Endothelial cell of umbilical vein (primary cell): ENCODE data around the gene SELENON. TPM values are rescaled to one million over a fixed set of nuclear protein-coding genes. Genes with fewer than 3 reads are reported as not detected.

Source experiments
- BruUV-seq: library from RNA; stranded (reverse); fragments of 400-500 nt; replicated peaks from 2 replicates; lab custom pipeline; 2021; lab: Mats Ljungman, UMichigan
- CTCF ChIA-PET: fragments of 300-600, 350-600 bp; sonication (Branson Sonifier 250); formaldehyde crosslinking; loops from one replicate; lab custom pipeline; 2021; ENCODE audit warnings: antibody characterized with exemption, inconsistent platforms; lab: Charles Lee
- POLR2A ChIA-PET: fragments of 300-600, 350-600 bp; sonication (Branson Sonifier 250); formaldehyde crosslinking; loops from one replicate; lab custom pipeline; 2021; ENCODE audit warnings: antibody characterized with exemption, inconsistent platforms; lab: Charles Lee
- DNase-seq: peaks from one replicate; pipeline ENCODE4 v3.0.0-alpha.2; 2011; ENCODE audit warnings: low read depth, low spot score
- FAIRE-seq: peaks from 2 replicates; lab custom pipeline; 2011; peaks lifted over from hg19 to GRCh38; lab: Jason Lieb, UNC
- H2AFZ ChIP-seq: 2 replicates; pipeline ENCODE4 v1.6.0; 2012; ENCODE audit warnings: low read depth, low read length, control low read depth, inconsistent platforms
- H3K27ac ChIP-seq: 2 replicates; pipeline ENCODE4 v1.5.1; 2011; ENCODE audit warnings: low read depth, mild to moderate bottlenecking, control low read depth, low read length, moderate library complexity; ENCODE audit not compliant: insufficient read depth
- H3K27me3 ChIP-seq, 2 experiments: 2 replicates each; pipeline versions ENCODE4 v1.6.0 to v1.6.1; 2011; ENCODE audit warnings: low read length in 2 of 2, mixed read lengths in 1 of 2; ENCODE audit not compliant: control insufficient read depth in 2 of 2, insufficient read depth in 2 of 2
- H3K36me3 ChIP-seq, 2 experiments: 2 replicates in 1 of 2; 3 replicates in 1 of 2; pipeline ENCODE4 v1.5.1; 2011; ENCODE audit warnings: low read length in 2 of 2, mild to moderate bottlenecking in 1 of 2, moderate library complexity in 1 of 2; ENCODE audit not compliant: control insufficient read depth in 2 of 2, insufficient read depth in 2 of 2; ENCODE audit errors: extremely low read depth in 1 of 2
- H3K4me1 ChIP-seq: 3 replicates; pipeline ENCODE4 v1.5.1; 2011; ENCODE audit warnings: mild to moderate bottlenecking, low read length; ENCODE audit not compliant: control insufficient read depth, insufficient read depth; ENCODE audit errors: extremely low read depth
- H3K4me2 ChIP-seq: 2 replicates; pipeline ENCODE4 v1.6.1; 2011; ENCODE audit warnings: low read length, control low read depth, mixed read lengths; ENCODE audit not compliant: insufficient read depth
- H3K4me3 ChIP-seq, 3 experiments: fragments of 200-600 bp in 1 of 3; sonication (generic), shearing (Covaris generic) in 1 of 3; replicated peaks in 1 of 3; 2 replicates each; pipeline ENCODE4 v1.5.1; 2011 to 2016; ENCODE audit warnings: control low read depth in 3 of 3, low read length in 3 of 3, mild to moderate bottlenecking in 2 of 3, inconsistent platforms in 1 of 3, low read depth in 1 of 3, moderate library complexity in 1 of 3; ENCODE audit not compliant: insufficient read depth in 1 of 3
- H3K79me2 ChIP-seq: 2 replicates; pipeline ENCODE4 v1.6.0; 2012; ENCODE audit warnings: low read length, inconsistent platforms; ENCODE audit not compliant: control insufficient read depth, insufficient read depth
- H3K9ac ChIP-seq: replicated peaks from 2 replicates; pipeline ENCODE3; 2011; ENCODE audit warnings: low read length, control low read depth; ENCODE audit not compliant: insufficient read depth; ENCODE audit errors: extremely low read depth
- H3K9me1 ChIP-seq: replicated peaks from 3 replicates; pipeline ENCODE4 v1.6.0; 2011; ENCODE audit warnings: mild to moderate bottlenecking, low read length; ENCODE audit not compliant: control insufficient read depth, insufficient read depth; ENCODE audit errors: extremely low read depth
- H3K9me3 ChIP-seq: replicated peaks from 2 replicates; pipeline ENCODE4 v1.5.1; 2012; ENCODE audit warnings: low read length, inconsistent platforms; ENCODE audit not compliant: control insufficient read depth, insufficient read depth
- H4K20me1 ChIP-seq: replicated peaks from 2 replicates; pipeline ENCODE3; 2011; ENCODE audit warnings: mild to moderate bottlenecking, low read length; ENCODE audit not compliant: control insufficient read depth, insufficient read depth; ENCODE audit errors: extremely low read depth
- CTCF ChIP-seq, 2 donors: IDR thresholded peaks; 1 replicate in 1 of 2; 2 replicates in 1 of 2; pipeline ENCODE4 v1.5.1; 2011; ENCODE audit warnings: low read length in 2 of 2, mild to moderate bottlenecking in 2 of 2, moderate library complexity in 2 of 2, control low read depth in 1 of 2, inconsistent platforms in 1 of 2, low read depth in 1 of 2; ENCODE audit not compliant: insufficient read depth in 1 of 2; ENCODE audit errors: extremely low read depth in 1 of 2
- EZH2 ChIP-seq: IDR thresholded peaks from 2 replicates; pipeline ENCODE4 v1.6.1; 2012; ENCODE audit warnings: borderline replicate concordance, low read depth, mild to moderate bottlenecking, moderate library complexity, low read length, inconsistent platforms; ENCODE audit not compliant: severe bottlenecking
- FOS ChIP-seq: IDR thresholded peaks from 2 replicates; pipeline ENCODE4 v1.6.1; 2011; ENCODE audit warnings: mild to moderate bottlenecking, low read length, moderate library complexity, borderline replicate concordance; ENCODE audit not compliant: insufficient read depth
- GATA2 ChIP-seq: IDR thresholded peaks from 2 replicates; pipeline ENCODE4 v1.7.0; 2011; ENCODE audit warnings: low read depth, mild to moderate bottlenecking, moderate library complexity, mixed read lengths, low read length; ENCODE audit not compliant: insufficient read length, insufficient read depth
- JUN ChIP-seq: IDR thresholded peaks from 2 replicates; pipeline ENCODE4 v1.6.1; 2011; ENCODE audit warnings: borderline replicate concordance, low read depth; ENCODE audit not compliant: insufficient read length, insufficient read depth
- MYC ChIP-seq: IDR thresholded peaks from one replicate; pipeline ENCODE4 v1.6.1; 2011; ENCODE audit warnings: mild to moderate bottlenecking, low read depth, low read length
- POLR2A ChIP-seq: IDR thresholded peaks from 2 replicates; pipeline ENCODE4 v1.6.1; 2012; ENCODE audit warnings: low read depth, mild to moderate bottlenecking, control low read depth, low read length
- POLR2AphosphoS5 ChIP-seq: IDR thresholded peaks from 2 replicates; pipeline ENCODE4 v1.6.1; 2012; ENCODE audit warnings: low read depth, mild to moderate bottlenecking, control low read depth, low read length, moderate library complexity; ENCODE audit not compliant: insufficient read depth
- dilution Hi-C: fragments of 300-500 bp; cut with MboI; formaldehyde crosslinking; loops from one replicate; pipeline ENCODE4 v1.15.0; 2019; ENCODE audit warnings: low sequenced_read_pairs; ENCODE audit not compliant: extremely low pct_ligation_motif_present
- intact Hi-C: fragments of 100-400 bp; cut with micrococcal nuclease; formaldehyde crosslinking; loops from one replicate; pipeline ENCODE4 v1.10.0; 2022
- polyA plus RNA-seq, 4 experiments: library from polyadenylated mRNA; depleted of rRNA in 3 of 4; stranded (reverse) in 3 of 4; unstranded in 1 of 4; fragments of >200 nt; gene quantifications; 2 replicates each; pipeline versions ENCODE4 v1.2.1 to v1.2.3, GENCODE V29; 2011 to 2012; ENCODE audit warnings: missing spikeins in 1 of 4
- total RNA-seq: library from RNA; stranded (reverse); gene quantifications from 2 replicates; pipeline ENCODE4 v1.2.3, GENCODE V29; 2021
- TF ChIP-seq, protein P1 (sequence below): IDR thresholded peaks from 2 replicates; pipeline ENCODE4 v1.6.1; 2011; ENCODE audit not compliant: insufficient read depth, insufficient read length

SELENON gene
- total and polyA plus RNA-seq, 2 donors (not counting 3 experiments of a cell fraction or from before 2014, with no cell fraction given): 117 to 182 TPM

GRCh38 chr1:25821630-25822091 lies 21.7 kb downstream of the SELENON start:
- Histone ChIP-seq H3K9me3 (no peaks in the 10 kb centered on the region), H3K36me3 (peaks cover 0 to 8% of the 10 kb centered on the region in 2 experiments), H3K27me3 (no peaks in the 10 kb centered on the region), H3K27ac (no peak overlapping the region), H3K79me2 (peaks cover 9% of the 10 kb centered on the region), H3K4me2 (no peak overlapping the region), H3K4me1 (peaks cover 14% of the 10 kb centered on the region), H2AFZ (no peak overlapping the region), H4K20me1 (no peaks in the 10 kb centered on the region), H3K4me3 (no peak overlapping the region), H3K9ac (no peak overlapping the region), H3K9me1 (no peaks in the 10 kb centered on the region)
- no TSS peak for BruUV-seq
- POLR2A ChIA-PET: interaction anchor here (0.7 kb wide), 1 partner anchor 505 kb away, joined by 3 read pairs; no protein-coding TSS in a partner anchor
- no peak for FAIRE-seq
- CTCF ChIA-PET: no interaction called here
- intact Hi-C loops: no loop called here
- TF ChIP-seq MYC: no peak
- dilution Hi-C loops: no loop called here
- no peak for DNase-seq

GRCh38 chr1:25825605-25826004 lies 25.6 kb downstream of the SELENON start:
- no peak for FAIRE-seq
- no peaks in the 10 kb centered on the region for H3K27me3 ChIP-seq
- no peak overlapping the region for H3K4me2 ChIP-seq
- H4K20me1 ChIP-seq: no peaks in the 10 kb centered on the region
- intact Hi-C loops (no loop called here), dilution Hi-C loops (no loop called here)
- H3K36me3 ChIP-seq: peaks cover 4 to 25% of the 10 kb centered on the region in 2 experiments
- no peak overlapping the region for H3K9ac ChIP-seq
- no peak for TF ChIP-seq MYC
- TF ChIP-seq CTCF (IDR thresholded peaks at IDR 0.05; ENCODE audit: extremely low read depth in 1 of 2, insufficient read depth in 1 of 2, low read depth in 1 of 2, low read length in 2 of 2): no peak
- TF ChIP-seq POLR2A: no peak
- TF ChIP-seq EZH2: no peak
- TF ChIP-seq JUN: no peak
- no peak for TF ChIP-seq GATA2
- no peak for TF ChIP-seq POLR2AphosphoS5
- TF ChIP-seq, protein P1, sequence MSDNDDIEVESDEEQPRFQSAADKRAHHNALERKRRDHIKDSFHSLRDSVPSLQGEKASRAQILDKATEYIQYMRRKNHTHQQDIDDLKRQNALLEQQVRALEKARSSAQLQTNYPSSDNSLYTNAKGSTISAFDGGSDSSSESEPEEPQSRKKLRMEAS: no peak
- TF ChIP-seq FOS: no peak
- peaks cover 9% of the 10 kb centered on the region for H3K79me2 ChIP-seq
- POLR2A ChIA-PET: no interaction called here
- H3K9me3 ChIP-seq: no peaks in the 10 kb centered on the region
- BruUV-seq: no TSS peak
- DNase-seq: no peak
- H3K27ac ChIP-seq: no peak overlapping the region
- H2AFZ ChIP-seq: no peak overlapping the region
- CTCF ChIA-PET: interaction anchor here (0.7 kb wide), 1 partner anchor 50 kb away, joined by 3 read pairs; the partner anchor contains the start of gene PAQR7
- no peaks in the 10 kb centered on the region for H3K9me1 ChIP-seq
- peaks cover 12% of the 10 kb centered on the region for H3K4me1 ChIP-seq
- no peak overlapping the region for H3K4me3 ChIP-seq
